HepG2 (cell line): ENCODE measurements around the gene CPLANE2. TPM values are rescaled to one million over a fixed set of nuclear protein-coding genes. Genes with fewer than 3 reads are reported as not detected.

Experiments used
- ATAC-seq: fragments of 200-7000 bp; cut with Tn5 transposase; 3 replicates; pipeline ENCODE4 v1.9.1; 2020; ENCODE audit warnings: mild to moderate bottlenecking, moderate library complexity
- BruUV-seq: library from RNA; stranded (reverse); fragments of 400-500 nt; replicated peaks from 2 replicates; lab custom pipeline; 2021; lab: Mats Ljungman, UMichigan
- CTCF ChIA-PET: fragments of 300-600 bp; formaldehyde crosslinking; extraction: SDS; loops from one replicate; lab custom pipeline; 2021; ENCODE audit warnings: low total read pairs, inconsistent platforms, low intra/inter-chr PET ratio; lab: Yijun Ruan, JAX
- POLR2A ChIA-PET: fragments of 350-600 bp; sonication (Branson Sonifier 250); formaldehyde crosslinking; loops from one replicate; lab custom pipeline; 2020; ENCODE audit warnings: antibody characterized with exemption, inconsistent platforms; lab: Yijun Ruan, JAX
- DNase-seq: peaks from one replicate; pipeline ENCODE4 v3.0.0-alpha.2; 2015; ENCODE audit warnings: low spot score
- FAIRE-seq: peaks from 3 replicates; lab custom pipeline; 2011; peaks lifted over from hg19 to GRCh38; lab: Jason Lieb, UNC
- H2AFZ ChIP-seq: one replicate; pipeline ENCODE4 v1.6.1; 2011; ENCODE audit warnings: low read length, inconsistent platforms
- H3K27ac ChIP-seq: fragments of 300-600 bp; 3 replicates; pipeline ENCODE4 v1.8.0; 2011; ENCODE audit warnings: mixed run types, mild to moderate bottlenecking, mixed read lengths, low read length, inconsistent platforms; ENCODE audit not compliant: insufficient read depth; ENCODE audit errors: extremely low read length
- H3K27me3 ChIP-seq, 2 experiments: fragments of 200-600 bp in 1 of 2; 2 replicates in 1 of 2; 3 replicates in 1 of 2; pipeline versions ENCODE4 v1.6.0 to v1.8.0; 2011; ENCODE audit warnings: low read length in 2 of 2, mild to moderate bottlenecking in 2 of 2, moderate library complexity in 2 of 2, inconsistent platforms in 1 of 2; ENCODE audit not compliant: insufficient read depth in 2 of 2, control insufficient read depth in 1 of 2
- H3K36me3 ChIP-seq, 2 experiments: fragments of 200-600 bp in 1 of 2; replicated peaks in 1 of 2; 2 replicates in 1 of 2; 3 replicates in 1 of 2; pipeline versions ENCODE4 v1.5.1 to v1.8.0; 2011; ENCODE audit warnings: low read length in 2 of 2, inconsistent platforms in 1 of 2; ENCODE audit not compliant: insufficient read depth in 2 of 2, control insufficient read depth in 1 of 2
- H3K4me1 ChIP-seq: 2 replicates; pipeline ENCODE4 v1.5.1; 2012; ENCODE audit warnings: low read length, inconsistent platforms; ENCODE audit not compliant: insufficient read depth
- H3K4me2 ChIP-seq: 2 replicates; pipeline ENCODE4 v1.6.0; 2011; ENCODE audit warnings: low read depth, low read length, inconsistent platforms
- H3K4me3 ChIP-seq, 3 experiments: fragments of 200-600 bp in 1 of 3; sonication (generic), shearing (Covaris generic) in 1 of 3; replicated peaks in 1 of 3; 2 replicates each; pipeline ENCODE4 v1.5.1; 2011 to 2016; ENCODE audit warnings: low read length in 3 of 3, inconsistent platforms in 2 of 3, low read depth in 2 of 3, mild to moderate bottlenecking in 2 of 3, control low read depth in 1 of 3, mixed read lengths in 1 of 3; ENCODE audit not compliant: insufficient read depth in 1 of 3
- H3K79me2 ChIP-seq: one replicate; pipeline ENCODE4 v1.6.1; 2011; ENCODE audit warnings: low read length, inconsistent platforms; ENCODE audit not compliant: insufficient read depth
- H3K9ac ChIP-seq: 2 replicates; pipeline ENCODE4 v1.6.0; 2011; ENCODE audit warnings: mild to moderate bottlenecking, low read depth, low read length, inconsistent platforms; ENCODE audit not compliant: insufficient read depth
- H3K9me3 ChIP-seq: 2 replicates; pipeline ENCODE4 v1.5.1; 2012; ENCODE audit warnings: mild to moderate bottlenecking, low read length
- H4K20me1 ChIP-seq: 2 replicates; pipeline ENCODE4 v1.6.0; 2011; ENCODE audit warnings: inconsistent platforms, mild to moderate bottlenecking, low read length, moderate library complexity; ENCODE audit not compliant: insufficient read depth
- ARNT2 ChIP-seq: sonication (generic); formaldehyde crosslinking; IDR thresholded peaks from 2 replicates; pipeline ENCODE4 v1.8.0; 2022; ENCODE audit warnings: mild to moderate bottlenecking, low read depth, missing genetic modification reagents, moderate library complexity
- BRCA1 ChIP-seq: sonication (generic); formaldehyde crosslinking; IDR thresholded peaks from 2 replicates; pipeline ENCODE4 v1.4.0; 2020; ENCODE audit warnings: missing genetic modification reagents
- FLYWCH1 ChIP-seq: sonication (generic); formaldehyde crosslinking; IDR thresholded peaks from 2 replicates; pipeline ENCODE4 v1.8.1; 2023; ENCODE audit warnings: mild to moderate bottlenecking, missing genetic modification reagents
- HDAC2 ChIP-seq: sonication (generic); formaldehyde crosslinking; IDR thresholded peaks from 2 replicates; pipeline ENCODE4 v1.4.0; 2020; ENCODE audit warnings: missing genetic modification reagents
- HDAC6 ChIP-seq: fragments of 200-600 bp; sonication (generic); IDR thresholded peaks from 2 replicates; pipeline ENCODE4 v1.7.0; 2017; ENCODE audit warnings: mild to moderate bottlenecking, antibody characterized with exemption, low read length, low read depth
- MED8 ChIP-seq: sonication (generic); formaldehyde crosslinking; IDR thresholded peaks from 2 replicates; pipeline ENCODE4 v1.8.1; 2023; ENCODE audit warnings: mild to moderate bottlenecking, missing genetic modification reagents; ENCODE audit not compliant: insufficient replicate concordance
- NFE2 ChIP-seq: sonication (generic); formaldehyde crosslinking; IDR thresholded peaks from 2 replicates; pipeline ENCODE4 v1.4.0; 2020; ENCODE audit warnings: missing genetic modification reagents
- PHF20 ChIP-seq: sonication (generic); formaldehyde crosslinking; IDR thresholded peaks from 2 replicates; pipeline ENCODE4 v1.5.0; 2020; ENCODE audit warnings: mild to moderate bottlenecking, missing genetic modification reagents
- ZNF773 ChIP-seq: sonication (generic); formaldehyde crosslinking; IDR thresholded peaks from 2 replicates; pipeline ENCODE4 v1.4.0; 2020; ENCODE audit warnings: missing genetic modification reagents, borderline replicate concordance
- in situ Hi-C: cut with HindIII; loops from 2 replicates; pipeline ENCODE4 v1.10.0; 2017; ENCODE audit warnings: low pct_unique_long_range_greater_than_20kb; ENCODE audit not compliant: extremely low pct_ligation_motif_present
- intact Hi-C: fragments of 100-400 bp; cut with micrococcal nuclease; formaldehyde crosslinking; loops from one replicate; pipeline ENCODE4 v1.10.0; 2022; ENCODE audit not compliant: unreplicated experiment
- polyA plus RNA-seq, 8 experiments: library from polyadenylated mRNA; depleted of rRNA in 3 of 8; stranded (reverse) in 7 of 8; unstranded in 1 of 8; fragments of >200 nt; fragmentation: Illumina TruSeq in 4 of 8; extraction: Trizol in 4 of 8; gene quantifications; 2 replicates each; pipeline versions ENCODE4 v1.2.1 to v1.2.3, GENCODE V29; 2011 to 2016; ENCODE audit warnings: low read depth in 4 of 8, missing spikeins in 1 of 8, mixed read lengths in 1 of 8; ENCODE audit not compliant: insufficient read depth in 1 of 8
- total RNA-seq, 5 experiments: library from RNA; depleted of rRNA; stranded (reverse); fragments of >200 nt; fragmentation: Illumina TruSeq; extraction: Trizol; gene quantifications; 2 replicates each; pipeline ENCODE4 v1.2.3, GENCODE V29; 2016; ENCODE audit warnings: low read depth in 1 of 5
- TF ChIP-seq, protein P1 (sequence below): sonication (generic); formaldehyde crosslinking; IDR thresholded peaks from 2 replicates; pipeline ENCODE4 v1.5.0; 2020; ENCODE audit warnings: missing genetic modification reagents, mild to moderate bottlenecking, borderline replicate concordance
- TF ChIP-seq, protein P2 (sequence below): sonication (generic); formaldehyde crosslinking; IDR thresholded peaks from 2 replicates; pipeline ENCODE4 v1.4.0; 2020; ENCODE audit warnings: missing genetic modification reagents

Gene CPLANE2
- total and polyA plus RNA-seq, 2 of the 13 experiments (the other 11 are each of a cell fraction or from before 2014, with no cell fraction given) = 0.29 to 1.6 TPM

DNA sequence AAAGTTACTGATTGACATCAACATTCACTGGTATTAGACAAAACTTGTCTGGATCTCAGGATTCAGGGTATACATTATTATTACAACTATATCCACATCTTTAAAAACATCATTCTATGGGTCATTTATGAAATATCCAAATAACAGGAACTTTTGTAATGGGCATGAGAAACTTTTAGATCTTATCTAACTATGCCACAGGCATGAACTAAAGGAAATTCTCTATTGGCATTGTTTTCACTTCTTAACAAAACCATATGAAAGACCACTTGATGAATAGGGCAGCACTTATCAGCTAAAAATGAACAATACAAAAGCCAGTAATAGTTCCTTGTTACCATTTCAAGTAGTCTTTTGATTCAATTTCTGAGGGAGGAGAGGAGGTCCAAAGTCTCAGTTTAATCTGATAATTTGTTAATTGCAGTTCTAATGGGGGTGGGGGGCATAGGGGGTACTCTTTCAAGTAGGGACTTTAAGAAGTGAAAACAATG lies 30.8 kb upstream of the CPLANE2 start:
- Histone ChIP-seq H3K9ac (no peak overlapping the region), H3K9me3 (no peaks in the 10 kb centered on the region)
- POLR2A ChIA-PET = no interaction called here
- TF ChIP-seq NFE2 (CRISPR knock-in tag) (no peak), ARNT2 (no peak), ZNF773 (CRISPR knock-in tag) (no peak), HDAC2 (no peak), HDAC6 (no peak), MED8 (no peak), BRCA1 (CRISPR knock-in tag) (no peak), FLYWCH1 (CRISPR knock-in tag) (no peak), PHF20 (CRISPR knock-in tag) (no peak)
- TF ChIP-seq, protein P1, sequence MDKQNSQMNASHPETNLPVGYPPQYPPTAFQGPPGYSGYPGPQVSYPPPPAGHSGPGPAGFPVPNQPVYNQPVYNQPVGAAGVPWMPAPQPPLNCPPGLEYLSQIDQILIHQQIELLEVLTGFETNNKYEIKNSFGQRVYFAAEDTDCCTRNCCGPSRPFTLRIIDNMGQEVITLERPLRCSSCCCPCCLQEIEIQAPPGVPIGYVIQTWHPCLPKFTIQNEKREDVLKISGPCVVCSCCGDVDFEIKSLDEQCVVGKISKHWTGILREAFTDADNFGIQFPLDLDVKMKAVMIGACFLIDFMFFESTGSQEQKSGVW (CRISPR knock-in tag) = no peak
- TF ChIP-seq, protein P2, sequence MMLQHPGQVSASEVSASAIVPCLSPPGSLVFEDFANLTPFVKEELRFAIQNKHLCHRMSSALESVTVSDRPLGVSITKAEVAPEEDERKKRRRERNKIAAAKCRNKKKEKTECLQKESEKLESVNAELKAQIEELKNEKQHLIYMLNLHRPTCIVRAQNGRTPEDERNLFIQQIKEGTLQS (CRISPR knock-in tag) = no peak
- TF ChIP-seq, all 625 proteins: peak for 0
- Histone ChIP-seq H3K27me3 (no peaks in the 10 kb centered on the region; a peak in 1 of 5 replicates), H3K4me1 (peaks cover 26% of the 10 kb centered on the region), H3K27ac (no peak overlapping the region), H3K36me3 (peaks cover 1 to 5% of the 10 kb centered on the region in 2 experiments; a peak in 2 of 5 replicates), H2AFZ (no peak overlapping the region), H3K4me2 (no peak overlapping the region), H3K79me2 (no peaks in the 10 kb centered on the region), H3K4me3 (no peak overlapping the region), H4K20me1 (no peaks in the 10 kb centered on the region)
- peak; percentile 6 for DNase-seq
- no peak for FAIRE-seq
- no TSS peak for BruUV-seq
- no peak for ATAC-seq
- CTCF ChIA-PET = no interaction called here
- in situ Hi-C loops (no loop called here), intact Hi-C loops (no loop called here)
